Measurements from ENCODE around the gene RPS6KB1. TPM values are rescaled to one million over a fixed set of nuclear protein-coding genes. Genes with fewer than 3 reads are reported as not detected.
"Not testable (repeated sequence)": the region's sequence is repeated elsewhere in the genome, so short reads cannot be mapped to it uniquely, and the experiment has no call there.

The RPS6KB1 gene
- total RNA-seq, 1 donor from 2014 or later = 19.2 TPM

DNA sequence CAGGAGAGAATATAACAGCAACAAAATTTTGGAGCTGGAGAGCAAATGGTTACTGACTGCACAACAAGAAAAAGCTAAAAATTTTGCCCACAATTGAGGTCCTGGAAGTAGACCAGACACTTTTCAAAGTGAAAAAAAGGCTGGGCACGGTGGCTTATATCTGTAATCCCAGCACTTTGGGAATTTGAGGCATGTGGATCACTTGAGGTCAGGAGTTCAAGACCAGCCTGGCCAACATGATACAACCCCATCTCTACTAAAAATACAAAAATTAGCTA is 23.0 kb upstream of the RPS6KB1 start:
- no peak overlapping the region for H3K4me3 ChIP-seq (ENCODE audit: low read depth, low read length)
- no peaks in the 10 kb centered on the region for H3K36me3 ChIP-seq (ENCODE audit: control insufficient read depth, insufficient read depth, low read length)
- H3K27me3 ChIP-seq (ENCODE audit: control insufficient read depth, insufficient read depth, low read length) = no peaks in the 10 kb centered on the region
- TF ChIP-seq, protein P1, sequence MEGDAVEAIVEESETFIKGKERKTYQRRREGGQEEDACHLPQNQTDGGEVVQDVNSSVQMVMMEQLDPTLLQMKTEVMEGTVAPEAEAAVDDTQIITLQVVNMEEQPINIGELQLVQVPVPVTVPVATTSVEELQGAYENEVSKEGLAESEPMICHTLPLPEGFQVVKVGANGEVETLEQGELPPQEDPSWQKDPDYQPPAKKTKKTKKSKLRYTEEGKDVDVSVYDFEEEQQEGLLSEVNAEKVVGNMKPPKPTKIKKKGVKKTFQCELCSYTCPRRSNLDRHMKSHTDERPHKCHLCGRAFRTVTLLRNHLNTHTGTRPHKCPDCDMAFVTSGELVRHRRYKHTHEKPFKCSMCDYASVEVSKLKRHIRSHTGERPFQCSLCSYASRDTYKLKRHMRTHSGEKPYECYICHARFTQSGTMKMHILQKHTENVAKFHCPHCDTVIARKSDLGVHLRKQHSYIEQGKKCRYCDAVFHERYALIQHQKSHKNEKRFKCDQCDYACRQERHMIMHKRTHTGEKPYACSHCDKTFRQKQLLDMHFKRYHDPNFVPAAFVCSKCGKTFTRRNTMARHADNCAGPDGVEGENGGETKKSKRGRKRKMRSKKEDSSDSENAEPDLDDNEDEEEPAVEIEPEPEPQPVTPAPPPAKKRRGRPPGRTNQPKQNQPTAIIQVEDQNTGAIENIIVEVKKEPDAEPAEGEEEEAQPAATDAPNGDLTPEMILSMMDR (IDR thresholded peaks at IDR 0.05; ENCODE audit: insufficient read depth, low read length, poor library complexity, severe bottlenecking) = no peak
- DNase-seq (ENCODE audit: low read depth) = no peak

GRCh38 chr17:59870482-59870881 is 22.4 kb upstream of the RPS6KB1 start:
- TF ChIP-seq, protein P1 (IDR thresholded peaks at IDR 0.05; ENCODE audit: insufficient read depth, low read length, poor library complexity, severe bottlenecking) = no peak
- H3K4me3 ChIP-seq (ENCODE audit: low read depth, low read length) = no peak overlapping the region
- no peak for DNase-seq (ENCODE audit: low read depth)
- H3K36me3 ChIP-seq (ENCODE audit: control insufficient read depth, insufficient read depth, low read length) = no peaks in the 10 kb centered on the region
- H3K27me3 ChIP-seq (ENCODE audit: control insufficient read depth, insufficient read depth, low read length) = no peaks in the 10 kb centered on the region

DNA sequence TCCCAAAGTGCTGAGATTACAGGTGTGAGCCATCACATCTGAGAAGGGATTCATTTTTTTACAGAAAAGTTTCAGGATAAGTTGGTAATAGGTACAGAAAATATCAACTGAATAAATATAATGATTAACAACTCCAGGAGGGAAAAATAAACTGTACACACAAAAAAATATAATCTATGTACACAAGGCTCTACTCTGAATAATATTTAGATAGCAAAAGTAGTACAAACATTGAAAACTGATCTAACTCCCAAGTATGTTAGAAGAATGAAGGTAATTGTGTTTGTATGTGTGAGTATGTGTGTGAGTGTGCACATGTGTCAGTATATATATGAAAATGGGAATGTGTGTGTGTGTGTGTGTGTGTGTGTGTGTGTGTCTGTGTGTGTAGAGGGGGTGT is 20.6 kb upstream of the RPS6KB1 start:
- TF ChIP-seq, protein P1 (IDR thresholded peaks at IDR 0.05; ENCODE audit: insufficient read depth, low read length, poor library complexity, severe bottlenecking) = no peak
- no peaks in the 10 kb centered on the region for H3K27me3 ChIP-seq (ENCODE audit: control insufficient read depth, insufficient read depth, low read length)
- no peak for DNase-seq (ENCODE audit: low read depth)
- H3K36me3 ChIP-seq (ENCODE audit: control insufficient read depth, insufficient read depth, low read length) = no peaks in the 10 kb centered on the region
- no peak overlapping the region for H3K4me3 ChIP-seq (ENCODE audit: low read depth, low read length)

- not testable (repeated sequence) for H3K36me3 ChIP-seq (ENCODE audit: control insufficient read depth, insufficient read depth, low read length); H3K27me3 ChIP-seq (ENCODE audit: control insufficient read depth, insufficient read depth, low read length); H3K4me3 ChIP-seq (ENCODE audit: low read depth, low read length); DNase-seq (ENCODE audit: low read depth)
Observed at GRCh38 chr17:59873414-59873813, 19.5 kb upstream of the RPS6KB1 start.

- H3K36me3 ChIP-seq (ENCODE audit: control insufficient read depth, insufficient read depth, low read length) = no peaks in the 10 kb centered on the region
- DNase-seq (ENCODE audit: low read depth) = no peak
- TF ChIP-seq, protein P1 (IDR thresholded peaks at IDR 0.05; ENCODE audit: insufficient read depth, low read length, poor library complexity, severe bottlenecking) = no peak
- H3K27me3 ChIP-seq (ENCODE audit: control insufficient read depth, insufficient read depth, low read length) = no peaks in the 10 kb centered on the region
- no peak overlapping the region for H3K4me3 ChIP-seq (ENCODE audit: low read depth, low read length)
Observed at GRCh38 chr17:59874376-59874775, 18.5 kb upstream of the RPS6KB1 start.

- no peaks in the 10 kb centered on the region for H3K36me3 ChIP-seq (ENCODE audit: control insufficient read depth, insufficient read depth, low read length)
- no peak for DNase-seq (ENCODE audit: low read depth)
- TF ChIP-seq, protein P1 (IDR thresholded peaks at IDR 0.05; ENCODE audit: insufficient read depth, low read length, poor library complexity, severe bottlenecking) = no peak
Observed at GRCh38 chr17:59876107-59876506, 16.8 kb upstream of the RPS6KB1 start.

More at GRCh38 chr17:59876107-59876506, 16.8 kb upstream of the RPS6KB1 start:
- no peak overlapping the region for H3K4me3 ChIP-seq (ENCODE audit: low read depth, low read length)
- no peaks in the 10 kb centered on the region for H3K27me3 ChIP-seq (ENCODE audit: control insufficient read depth, insufficient read depth, low read length)
